Heart left ventricle (tissue), 13 donors: ENCODE results near the gene PLCB1.

Source experiments
- CTCF ChIP-seq, 12 donors: fragments of 200-600 bp; sonication (generic) in 4 of 12; IDR thresholded peaks; one replicate each; pipeline versions ENCODE4 v1.5.0 to v1.8.0; 2018 to 2022; ENCODE audit warnings: antibody characterized with exemption in 12 of 12, mild to moderate bottlenecking in 5 of 12
- POLR2A ChIP-seq, 2 donors: fragments of 450-650 bp; IDR thresholded peaks; one replicate each; pipeline ENCODE4 v1.6.1; 2017; ENCODE audit warnings: antibody characterized with exemption in 2 of 2, mild to moderate bottlenecking in 2 of 2, moderate library complexity in 2 of 2
- donor health status: ischemic (EF 13 %, LVEDD 7.1; RV severe dilation, severe dysfunction).
- donor health status: DM: no; HTN: yes; CAD: no.
- donor health status: DM: no; HTN: no; CAD: no.
- donor health status: ischemic (EF 25% LVEDD 6.9; RV normal size, moderate dysfunction).
- donor health status: ischemic (EF 25% LVEDD 5.7; RV mildly dilated, moderate dysfunction).
- donor health status: ischemic (EF 35%, LVEDD 5.7; RV mildly dilated, moderate dysfunction).
- donor health status: nonischemic (EF 11% LVEDD 7.7; RV severe dilation, severe dysfunction).
- donor health status: DM: yes; HTN: yes; CAD: no.
- donor health status: PGD.
- donor health status: ischemic (EF 29% LVEDD 5.4; RV normal size, mild dysfunction).
- donor health status: nonischemic (EF 23%, LVEDD 6.1; RV moderate dilation, normal function).

DNA sequence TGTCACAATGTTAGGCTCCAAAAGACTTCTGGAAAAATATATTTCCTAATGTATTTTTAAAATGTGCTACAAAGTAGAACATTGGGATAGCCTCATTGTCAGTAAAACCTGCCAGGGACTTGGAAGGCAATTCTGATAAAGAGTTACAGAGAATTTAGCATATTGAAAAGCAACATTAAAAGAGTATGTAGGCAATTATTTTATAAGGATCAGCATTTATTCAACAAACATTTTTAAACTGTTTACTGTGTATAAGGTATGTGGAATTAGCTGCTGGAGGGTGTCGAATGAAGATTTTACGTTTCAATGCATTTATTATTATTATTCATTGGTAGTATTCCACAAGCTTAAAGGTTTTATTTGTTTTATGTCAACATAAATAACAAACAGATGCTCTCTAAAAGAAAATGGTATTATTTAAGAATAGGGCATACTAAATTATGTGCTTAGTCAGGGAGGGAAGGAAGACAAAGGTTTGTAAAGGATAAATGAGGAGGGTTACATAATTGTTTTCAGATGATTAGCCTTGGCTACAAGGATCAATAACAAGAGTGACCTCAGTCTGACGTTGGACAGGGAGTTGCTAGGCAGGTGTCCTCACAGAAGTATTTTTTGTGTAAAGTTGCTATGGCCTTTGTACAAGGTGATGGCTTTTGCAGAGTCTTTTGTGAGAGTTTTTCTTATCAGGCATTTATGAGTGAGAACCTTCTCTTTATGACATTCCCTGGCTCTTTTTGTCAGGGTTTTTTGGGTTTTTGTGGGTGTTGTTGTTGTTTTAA, 623.5 kb downstream of the PLCB1 start:
- TF ChIP-seq POLR2A (IDR thresholded peaks at IDR 0.05) (no peak), CTCF (IDR thresholded peaks at IDR 0.05) (no peak)
